ENCODE measurements around the gene RGPD3.
"Not testable (repeated sequence)": the region's sequence is repeated elsewhere in the genome, so short reads cannot be mapped to it uniquely, and the experiment has no call there.

DNA sequence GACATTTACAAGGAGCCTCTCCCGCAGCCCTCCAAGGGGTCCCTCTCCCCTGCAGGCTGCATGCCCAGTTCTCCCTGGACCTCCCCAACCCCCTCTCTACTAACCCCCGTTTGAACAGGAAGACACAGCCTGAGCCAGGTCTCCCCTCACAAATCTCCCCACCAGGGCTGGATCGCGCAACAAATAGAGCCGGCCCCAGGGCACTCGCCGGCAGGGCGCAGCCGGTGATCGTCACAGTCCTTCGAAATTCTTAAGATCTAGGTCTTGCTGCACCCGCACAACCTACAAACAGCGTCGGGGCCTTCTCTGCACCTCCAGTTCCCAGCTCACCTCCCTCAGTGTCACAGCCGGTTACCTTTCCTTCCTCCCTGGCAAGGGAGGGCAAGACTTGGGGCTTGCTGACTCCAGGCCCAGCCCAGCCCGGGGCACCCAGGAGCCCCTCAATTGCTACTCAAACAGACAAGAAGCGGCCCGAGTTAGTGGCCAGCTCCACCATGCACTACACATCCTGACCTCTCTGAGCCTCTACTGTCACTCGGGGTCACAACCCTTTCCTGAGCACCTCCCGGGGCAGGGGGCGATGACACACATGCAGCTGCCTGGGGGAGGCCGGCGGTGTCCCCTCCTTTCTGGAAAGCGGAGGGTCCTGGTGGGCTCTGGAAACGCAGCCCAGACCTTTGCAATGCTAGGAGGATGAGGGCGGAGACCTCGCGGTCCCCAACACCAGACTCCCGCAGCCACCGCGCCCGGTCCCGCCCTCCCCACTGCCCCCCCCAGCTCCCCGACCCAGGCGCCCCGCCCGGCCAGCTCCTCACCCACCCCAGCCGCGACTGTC lies 18.6 kb upstream of the RGPD3 start, which contains the start of gene CD8B2:
- TF ChIP-seq, protein P1, sequence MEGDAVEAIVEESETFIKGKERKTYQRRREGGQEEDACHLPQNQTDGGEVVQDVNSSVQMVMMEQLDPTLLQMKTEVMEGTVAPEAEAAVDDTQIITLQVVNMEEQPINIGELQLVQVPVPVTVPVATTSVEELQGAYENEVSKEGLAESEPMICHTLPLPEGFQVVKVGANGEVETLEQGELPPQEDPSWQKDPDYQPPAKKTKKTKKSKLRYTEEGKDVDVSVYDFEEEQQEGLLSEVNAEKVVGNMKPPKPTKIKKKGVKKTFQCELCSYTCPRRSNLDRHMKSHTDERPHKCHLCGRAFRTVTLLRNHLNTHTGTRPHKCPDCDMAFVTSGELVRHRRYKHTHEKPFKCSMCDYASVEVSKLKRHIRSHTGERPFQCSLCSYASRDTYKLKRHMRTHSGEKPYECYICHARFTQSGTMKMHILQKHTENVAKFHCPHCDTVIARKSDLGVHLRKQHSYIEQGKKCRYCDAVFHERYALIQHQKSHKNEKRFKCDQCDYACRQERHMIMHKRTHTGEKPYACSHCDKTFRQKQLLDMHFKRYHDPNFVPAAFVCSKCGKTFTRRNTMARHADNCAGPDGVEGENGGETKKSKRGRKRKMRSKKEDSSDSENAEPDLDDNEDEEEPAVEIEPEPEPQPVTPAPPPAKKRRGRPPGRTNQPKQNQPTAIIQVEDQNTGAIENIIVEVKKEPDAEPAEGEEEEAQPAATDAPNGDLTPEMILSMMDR (IDR thresholded peaks at IDR 0.05), result not testable (repeated sequence)
- not testable (repeated sequence) for TF ChIP-seq POLR2A (IDR thresholded peaks at IDR 0.05)

All from body of pancreas (tissue), 4 donors.